GM12878 (cell line): ENCODE measurements around the gene ANAPC5. TPM values are rescaled to one million over a fixed set of nuclear protein-coding genes. Genes with fewer than 3 reads are reported as not detected.

Experiments
- ATAC-seq: fragments of 200-7000 bp; cut with Tn5 transposase; 3 replicates; pipeline ENCODE4 v1.9.1; 2020; ENCODE audit warnings: mild to moderate bottlenecking, moderate library complexity
- BruUV-seq: library from RNA; stranded (reverse); fragments of 400-500 nt; replicated peaks from 2 replicates; lab custom pipeline; 2021; lab: Mats Ljungman, UMichigan
- CTCF ChIA-PET: fragments of 300-600 bp; sonication (Branson Sonifier 250); formaldehyde crosslinking; extraction: SDS; loops from one replicate; lab custom pipeline; 2021; ENCODE audit warnings: inconsistent platforms; lab: Yijun Ruan, JAX
- POLR2A ChIA-PET: fragments of 350-600 bp; formaldehyde crosslinking; extraction: SDS; loops from one replicate; lab custom pipeline; 2021; ENCODE audit warnings: inconsistent platforms; lab: Charles Lee
- RAD21 ChIA-PET: fragments of 300-600 bp; sonication (Branson Sonifier 250); formaldehyde crosslinking; loops from one replicate; lab custom pipeline; 2023; ENCODE audit warnings: antibody characterized with exemption; ENCODE audit not compliant: unreplicated experiment; lab: Charles Lee
- SMC1A ChIA-PET: fragments of 300-600 bp; sonication (Branson Sonifier 250); formaldehyde crosslinking; loops from one replicate; lab custom pipeline; 2023; ENCODE audit not compliant: unreplicated experiment, uncharacterized antibody; lab: Charles Lee
- DNase-seq: peaks from one replicate; pipeline ENCODE4 v3.0.0-alpha.2; 2011; ENCODE audit warnings: low read depth, low spot score
- FAIRE-seq: peaks from 3 replicates; lab custom pipeline; 2011; peaks lifted over from hg19 to GRCh38; lab: Jason Lieb, UNC
- H2AFZ ChIP-seq: 2 replicates; pipeline ENCODE4 v1.6.0; 2011; ENCODE audit warnings: low read depth, low read length, control low read depth; ENCODE audit not compliant: control insufficient read depth
- H3K27ac ChIP-seq: 2 replicates; pipeline ENCODE4 v1.5.1; 2011; ENCODE audit warnings: control low read depth; ENCODE audit not compliant: control insufficient read depth, insufficient read depth
- H3K27me3 ChIP-seq, 2 experiments: replicated peaks in 1 of 2; 2 replicates each; pipeline versions ENCODE4 v1.6.0 to v1.6.1; 2011; ENCODE audit warnings: low read length in 1 of 2; ENCODE audit not compliant: control insufficient read depth in 2 of 2, insufficient read depth in 2 of 2
- H3K36me3 ChIP-seq, 2 experiments: 2 replicates each; pipeline ENCODE4 v1.5.1; 2011; ENCODE audit warnings: low read length in 1 of 2; ENCODE audit not compliant: control insufficient read depth in 2 of 2, insufficient read depth in 2 of 2
- H3K4me1 ChIP-seq: 2 replicates; pipeline ENCODE4 v1.6.1; 2011; ENCODE audit warnings: mild to moderate bottlenecking, low read length, moderate library complexity, mixed read lengths; ENCODE audit not compliant: control insufficient read depth, insufficient read depth
- H3K4me2 ChIP-seq: 2 replicates; pipeline ENCODE4 v1.6.0; 2011; ENCODE audit warnings: control low read depth; ENCODE audit not compliant: control insufficient read depth, insufficient read depth
- H3K4me3 ChIP-seq: fragments of 200-600 bp; sonication (generic); 2 replicates; pipeline ENCODE4 v1.5.1; 2016
- H3K79me2 ChIP-seq: 2 replicates; pipeline ENCODE4 v1.6.0; 2011; ENCODE audit warnings: low read length; ENCODE audit not compliant: control insufficient read depth, insufficient read depth
- H3K9ac ChIP-seq: 2 replicates; pipeline ENCODE4 v1.8.0; 2011; ENCODE audit warnings: low read length, control low read depth, mixed read lengths; ENCODE audit not compliant: control insufficient read depth, insufficient read depth
- H3K9me3 ChIP-seq: replicated peaks from 3 replicates; pipeline ENCODE4 v1.5.1; 2011; ENCODE audit warnings: mild to moderate bottlenecking, low read length; ENCODE audit not compliant: control insufficient read depth, insufficient read depth
- H4K20me1 ChIP-seq: 2 replicates; pipeline ENCODE4 v1.6.0; 2011; ENCODE audit not compliant: control insufficient read depth, insufficient read depth
- FOXM1 ChIP-seq: IDR thresholded peaks from 2 replicates; pipeline ENCODE4 v1.6.1; 2012; ENCODE audit warnings: low read depth, mild to moderate bottlenecking, inconsistent platforms, low read length, moderate library complexity
- NBN ChIP-seq: fragments of 450-650 bp; IDR thresholded peaks from 2 replicates; pipeline ENCODE4 v1.6.1; 2016
- NFIC ChIP-seq: IDR thresholded peaks from 2 replicates; pipeline ENCODE4 v1.6.1; 2012; ENCODE audit warnings: low read depth, mild to moderate bottlenecking, inconsistent platforms, low read length, moderate library complexity
- YBX1 ChIP-seq: fragments of 450-650 bp; IDR thresholded peaks from 2 replicates; pipeline ENCODE4 v1.6.1; 2016; ENCODE audit warnings: antibody characterized with exemption
- ZNF274 ChIP-seq: IDR thresholded peaks from one replicate; pipeline ENCODE4 v1.8.0; 2011; ENCODE audit not compliant: insufficient read length, insufficient read depth
- ZNF622 ChIP-seq: fragments of 450-650 bp; IDR thresholded peaks from 2 replicates; pipeline ENCODE4 v1.6.1; 2017; ENCODE audit warnings: mild to moderate bottlenecking, inconsistent platforms
- WGBS: methylation state at CpG from one replicate; pipeline ENCODE4 v1.1.6; 2016; ENCODE audit warnings: low lambda C conversion rate; ENCODE audit not compliant: insufficient replicate concordance, insufficient coverage; ENCODE audit errors: missing lambda C conversion rate; 5-methylcytosine and 5-hydroxymethylcytosine counted together
- in situ Hi-C: fragments of 300-500 bp; cut with MboI; formaldehyde crosslinking; loops from 9 replicates; pipeline ENCODE4 v1.14.3; 2018; ENCODE audit warnings: mixed read lengths
- intact Hi-C: fragments of 100-400 bp; cut with micrococcal nuclease; formaldehyde crosslinking; loops from one replicate; pipeline ENCODE4 v1.14.2; 2022; ENCODE audit not compliant: unreplicated experiment
- polyA plus RNA-seq, 11 experiments: library from polyadenylated mRNA; depleted of rRNA in 4 of 11; unstranded in 6 of 11; stranded (reverse) in 5 of 11; fragments of >200 nt; fragmentation: Nextera tagmentation in 4 of 11; fragmentation: Illumina TruSeq in 1 of 11; extraction: Ambion mirVana in 4 of 11; extraction: Trizol in 1 of 11; gene quantifications; 1 replicate in 1 of 11; 2 replicates in 10 of 11; pipeline versions ENCODE4 v1.2.1 to v1.2.3, GENCODE V29; 2011 to 2016; ENCODE audit warnings: inconsistent platforms in 2 of 11, missing spikeins in 2 of 11, low read depth in 1 of 11
- total RNA-seq, 4 experiments: library from RNA; depleted of rRNA in 3 of 4; stranded (reverse); fragments of >200 nt in 3 of 4; fragmentation: Illumina TruSeq in 1 of 4; extraction: Trizol in 1 of 4; gene quantifications; 2 replicates each; pipeline versions ENCODE4 v1.2.1 to v1.2.3, GENCODE V29; 2013 to 2021
- TF ChIP-seq, protein P1 (sequence below): fragments of 450-650 bp; formaldehyde crosslinking; IDR thresholded peaks from 2 replicates; pipeline ENCODE4 v1.5.0; 2022; ENCODE audit warnings: mild to moderate bottlenecking, missing genetic modification characterization

The ANAPC5 gene
- total and polyA plus RNA-seq, 10 of the 15 experiments (the other 5 are each of a cell fraction or from before 2014, with no cell fraction given): 102 to 227 (median 166) TPM

DNA sequence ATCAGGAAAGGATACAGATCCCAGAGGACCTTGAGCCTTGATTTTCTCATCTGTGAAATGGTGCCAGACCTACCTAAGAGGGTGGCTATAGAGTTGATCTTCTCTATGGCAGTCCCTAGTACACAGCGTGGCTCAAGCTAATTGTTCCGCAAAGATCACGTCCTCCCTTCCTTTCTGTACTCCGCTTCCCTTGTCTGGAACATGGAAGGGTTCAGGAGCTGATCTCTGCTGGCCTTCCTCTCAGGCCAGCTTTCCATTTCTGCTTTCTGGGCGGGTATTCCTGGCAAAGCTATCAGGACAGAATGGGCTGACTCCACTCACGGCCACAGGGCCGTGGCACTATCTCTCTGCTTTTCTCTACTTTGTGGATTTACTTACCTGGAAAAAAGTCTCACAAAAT lies 62.2 kb downstream of the ANAPC5 start:
- peaks cover 14% of the 10 kb centered on the region for H3K4me1 ChIP-seq
- SMC1A ChIA-PET: no interaction called here
- no peaks in the 10 kb centered on the region for H3K27me3 ChIP-seq
- FAIRE-seq: no peak
- H4K20me1 ChIP-seq: no peaks in the 10 kb centered on the region; the same call in 1 of the 2 replicates
- in situ Hi-C loops: no loop called here
- no peak overlapping the region for H3K4me3 ChIP-seq
- intact Hi-C loops: no loop called here
- CTCF ChIA-PET: no interaction called here
- RAD21 ChIA-PET: no interaction called here
- H3K4me2 ChIP-seq: no peak overlapping the region
- peaks cover 0 to 8% of the 10 kb centered on the region in 2 experiments; a peak in 1 of 4 replicates for H3K36me3 ChIP-seq
- WGBS: 95% methylated on average over 7 of the region's 7 CpGs
- H3K27ac ChIP-seq: no peak overlapping the region
- TF ChIP-seq YBX1 (no peak), ZNF622 (no peak), FOXM1 (no peak), NBN (no peak), NFIC (no peak), ZNF274 (no peak)
- TF ChIP-seq, protein P1, sequence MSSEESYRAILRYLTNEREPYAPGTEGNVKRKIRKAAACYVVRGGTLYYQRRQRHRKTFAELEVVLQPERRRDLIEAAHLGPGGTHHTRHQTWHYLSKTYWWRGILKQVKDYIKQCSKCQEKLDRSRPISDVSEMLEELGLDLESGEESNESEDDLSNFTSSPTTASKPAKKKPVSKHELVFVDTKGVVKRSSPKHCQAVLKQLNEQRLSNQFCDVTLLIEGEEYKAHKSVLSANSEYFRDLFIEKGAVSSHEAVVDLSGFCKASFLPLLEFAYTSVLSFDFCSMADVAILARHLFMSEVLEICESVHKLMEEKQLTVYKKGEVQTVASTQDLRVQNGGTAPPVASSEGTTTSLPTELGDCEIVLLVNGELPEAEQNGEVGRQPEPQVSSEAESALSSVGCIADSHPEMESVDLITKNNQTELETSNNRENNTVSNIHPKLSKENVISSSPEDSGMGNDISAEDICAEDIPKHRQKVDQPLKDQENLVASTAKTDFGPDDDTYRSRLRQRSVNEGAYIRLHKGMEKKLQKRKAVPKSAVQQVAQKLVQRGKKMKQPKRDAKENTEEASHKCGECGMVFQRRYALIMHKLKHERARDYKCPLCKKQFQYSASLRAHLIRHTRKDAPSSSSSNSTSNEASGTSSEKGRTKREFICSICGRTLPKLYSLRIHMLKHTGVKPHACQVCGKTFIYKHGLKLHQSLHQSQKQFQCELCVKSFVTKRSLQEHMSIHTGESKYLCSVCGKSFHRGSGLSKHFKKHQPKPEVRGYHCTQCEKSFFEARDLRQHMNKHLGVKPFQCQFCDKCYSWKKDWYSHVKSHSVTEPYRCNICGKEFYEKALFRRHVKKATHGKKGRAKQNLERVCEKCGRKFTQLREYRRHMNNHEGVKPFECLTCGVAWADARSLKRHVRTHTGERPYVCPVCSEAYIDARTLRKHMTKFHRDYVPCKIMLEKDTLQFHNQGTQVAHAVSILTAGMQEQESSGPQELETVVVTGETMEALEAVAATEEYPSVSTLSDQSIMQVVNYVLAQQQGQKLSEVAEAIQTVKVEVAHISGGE (CRISPR knock-in tag): no peak
- TF ChIP-seq, all 136 proteins: peak for 0
- no peaks in the 10 kb centered on the region for H3K9me3 ChIP-seq
- DNase-seq (no peak), ATAC-seq (no peak)
- peaks cover 24% of the 10 kb centered on the region for H3K79me2 ChIP-seq
- POLR2A ChIA-PET: interaction anchor here (0.6 to 0.7 kb wide), 2 partner anchors 188 to 269 kb away, joined by 6 to 7 read pairs; no protein-coding TSS in a partner anchor
- no peak overlapping the region for H3K9ac ChIP-seq
- no peak overlapping the region for H2AFZ ChIP-seq
- no TSS peak for BruUV-seq
